Measurements from ENCODE around the gene EPHA8.
A peak's percentile ranks its signal among the peaks of the same experiment; 100 is the strongest.

EPHA8 gene

GRCh38 chr1:22536506-22536905, 26.8 kb upstream of the EPHA8 start:
- no peak for DNase-seq (ENCODE audit: low read depth)

GRCh38 chr1:22537441-22538139, 25.7 kb upstream of the EPHA8 start:
- DNase-seq (ENCODE audit: low read depth) = no peak

GRCh38 chr1:22539510-22540118, 23.7 kb upstream of the EPHA8 start:
- DNase-seq (ENCODE audit: low read depth) = no peak

GRCh38 chr1:22540337-22540736, 23.0 kb upstream of the EPHA8 start:
- DNase-seq (ENCODE audit: low read depth) = peak; percentile 60

- no peak for DNase-seq (ENCODE audit: low read depth)
These were observed 20.4 kb upstream of the EPHA8 start for GRCh38 chr1:22542886-22543285.

- DNase-seq (ENCODE audit: low read depth) = no peak
These were observed 19.6 kb upstream of the EPHA8 start for GRCh38 chr1:22543679-22544078.

- DNase-seq (ENCODE audit: low read depth) = no peak
These were observed 18.7 kb upstream of the EPHA8 start for GRCh38 chr1:22544606-22545005.

- DNase-seq (ENCODE audit: low read depth) = no peak
These were observed 18.1 kb upstream of the EPHA8 start for GRCh38 chr1:22545141-22545540.

GRCh38 chr1:22547186-22547817, 16.0 kb upstream of the EPHA8 start:
- no peak for DNase-seq (ENCODE audit: low read depth)

GRCh38 chr1:22547818-22548462, 15.3 kb upstream of the EPHA8 start:
- DNase-seq (ENCODE audit: low read depth) = no peak

GRCh38 chr1:22550021-22550420, 13.3 kb upstream of the EPHA8 start:
- DNase-seq (ENCODE audit: low read depth) = no peak

- DNase-seq (ENCODE audit: low read depth) = no peak
These were observed 11.7 kb upstream of the EPHA8 start for GRCh38 chr1:22551591-22551990.

- DNase-seq (ENCODE audit: low read depth) = no peak
These were observed 11.3 kb upstream of the EPHA8 start for GRCh38 chr1:22552021-22552420.

GRCh38 chr1:22553104-22553880, 10.0 kb upstream of the EPHA8 start:
- DNase-seq (ENCODE audit: low read depth) = no peak

- DNase-seq (ENCODE audit: low read depth) = peak; percentile 3
These were observed 9.2 kb upstream of the EPHA8 start for GRCh38 chr1:22553991-22554522.

GRCh38 chr1:22555371-22555656, 8.0 kb upstream of the EPHA8 start:
- no peak for DNase-seq (ENCODE audit: low read depth)

- DNase-seq (ENCODE audit: low read depth) = no peak
These were observed 6.7 kb upstream of the EPHA8 start for GRCh38 chr1:22556391-22557104.

- peak; percentile 17 for DNase-seq (ENCODE audit: low read depth)
These were observed 5.8 kb upstream of the EPHA8 start for GRCh38 chr1:22557341-22557950.

- DNase-seq (ENCODE audit: low read depth) = no peak
These were observed 648 bp downstream of the EPHA8 start for GRCh38 chr1:22563671-22564602.

- no peak for DNase-seq (ENCODE audit: low read depth)
These were observed 2.9 kb downstream of the EPHA8 start for GRCh38 chr1:22566161-22566560.
